ENCODE data around the gene P4HB.

The P4HB gene

DNA sequence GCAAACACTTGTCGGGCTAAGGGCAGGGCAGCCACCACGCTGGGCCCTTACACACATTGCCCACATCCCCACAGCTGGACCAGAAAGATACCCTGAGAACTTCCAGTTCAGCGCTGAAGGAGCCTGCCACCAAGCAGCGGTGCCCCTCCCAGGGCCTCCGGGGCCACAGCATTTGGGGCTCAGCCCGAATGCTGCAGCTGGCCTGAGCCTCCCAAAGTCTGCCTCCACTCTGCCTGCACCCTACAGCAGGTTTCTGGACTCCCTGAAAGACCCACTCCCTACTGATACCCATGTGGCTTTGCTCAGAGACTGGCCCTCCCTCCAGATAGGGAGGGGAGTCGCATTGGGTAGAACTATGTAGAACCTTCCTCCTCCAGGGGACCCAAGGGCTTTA is 28.8 kb downstream of the P4HB start:
- TF ChIP-seq, protein P1, sequence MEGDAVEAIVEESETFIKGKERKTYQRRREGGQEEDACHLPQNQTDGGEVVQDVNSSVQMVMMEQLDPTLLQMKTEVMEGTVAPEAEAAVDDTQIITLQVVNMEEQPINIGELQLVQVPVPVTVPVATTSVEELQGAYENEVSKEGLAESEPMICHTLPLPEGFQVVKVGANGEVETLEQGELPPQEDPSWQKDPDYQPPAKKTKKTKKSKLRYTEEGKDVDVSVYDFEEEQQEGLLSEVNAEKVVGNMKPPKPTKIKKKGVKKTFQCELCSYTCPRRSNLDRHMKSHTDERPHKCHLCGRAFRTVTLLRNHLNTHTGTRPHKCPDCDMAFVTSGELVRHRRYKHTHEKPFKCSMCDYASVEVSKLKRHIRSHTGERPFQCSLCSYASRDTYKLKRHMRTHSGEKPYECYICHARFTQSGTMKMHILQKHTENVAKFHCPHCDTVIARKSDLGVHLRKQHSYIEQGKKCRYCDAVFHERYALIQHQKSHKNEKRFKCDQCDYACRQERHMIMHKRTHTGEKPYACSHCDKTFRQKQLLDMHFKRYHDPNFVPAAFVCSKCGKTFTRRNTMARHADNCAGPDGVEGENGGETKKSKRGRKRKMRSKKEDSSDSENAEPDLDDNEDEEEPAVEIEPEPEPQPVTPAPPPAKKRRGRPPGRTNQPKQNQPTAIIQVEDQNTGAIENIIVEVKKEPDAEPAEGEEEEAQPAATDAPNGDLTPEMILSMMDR (IDR thresholded peaks at IDR 0.05): no peak

DNA sequence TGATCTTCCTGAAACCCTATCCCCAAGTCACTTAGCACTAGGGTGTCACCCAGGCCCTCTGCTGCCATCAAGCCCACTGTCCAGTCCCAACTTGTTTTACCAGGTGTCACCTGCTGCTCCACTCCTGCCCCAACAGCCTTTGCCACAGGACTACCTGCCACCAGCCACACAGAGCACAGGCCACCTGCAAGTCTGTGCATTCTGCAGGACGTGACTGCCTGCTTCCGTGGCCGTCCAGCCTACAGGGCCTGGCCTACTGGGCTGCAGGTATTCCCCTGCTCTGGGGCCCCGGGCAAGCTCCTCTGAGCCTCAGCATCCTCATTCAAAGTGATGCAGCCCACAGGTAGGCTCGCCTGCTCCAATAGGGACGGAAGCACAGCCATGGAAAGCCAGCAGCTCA is 30.5 kb downstream of the P4HB start:
- TF ChIP-seq, protein P1 (IDR thresholded peaks at IDR 0.05): no peak

DNA sequence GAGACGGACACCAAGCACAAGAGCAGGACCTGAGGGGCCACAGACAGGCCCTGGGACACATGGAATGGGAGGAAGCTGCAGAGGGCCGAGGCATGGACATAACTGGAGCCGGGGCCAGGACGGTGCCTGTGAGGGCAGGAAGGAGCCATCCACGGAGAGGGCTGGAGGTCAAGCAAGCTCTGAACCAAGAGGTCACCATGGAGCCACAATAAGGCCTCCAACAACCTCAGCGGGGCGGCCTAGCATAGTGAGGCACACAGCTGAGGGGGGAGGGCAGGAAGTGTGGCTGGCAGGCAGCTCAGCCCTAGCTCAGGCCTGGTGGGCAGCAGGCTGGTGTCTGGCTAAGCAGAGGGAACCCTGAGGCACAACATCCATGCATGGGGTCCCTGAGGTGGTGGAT is 31.7 kb downstream of the P4HB start:
- TF ChIP-seq, protein P1 (IDR thresholded peaks at IDR 0.05): no peak

- TF ChIP-seq, protein P1 (IDR thresholded peaks at IDR 0.05): no peak
These were observed 34.4 kb downstream of the P4HB start for GRCh38 chr17:81825841-81826466.

DNA sequence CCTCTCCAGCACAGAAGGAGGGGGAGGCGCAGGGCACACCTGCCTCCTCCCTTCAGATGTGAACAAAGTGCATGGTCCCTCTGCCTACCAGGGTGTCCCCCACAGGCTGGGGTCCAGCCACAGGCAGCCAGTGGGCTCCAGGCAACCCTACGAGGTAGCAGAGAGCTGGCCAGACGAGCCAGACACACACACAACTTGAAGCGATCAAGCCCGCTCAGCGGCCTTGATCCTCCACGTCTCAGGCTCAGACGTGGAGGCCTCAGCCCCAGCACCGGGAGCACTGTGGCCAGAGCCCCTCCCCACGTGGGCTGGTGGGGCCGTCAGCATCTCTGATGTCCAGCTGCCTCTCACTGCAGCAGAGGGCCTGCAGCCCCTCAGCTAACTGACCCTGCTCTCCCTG is 35.7 kb downstream of the P4HB start:
- TF ChIP-seq, protein P1 (IDR thresholded peaks at IDR 0.05): no peak

GRCh38 chr17:81823820-81824550 is 36.4 kb downstream of the P4HB start:
- TF ChIP-seq, protein P1 (IDR thresholded peaks at IDR 0.05): no peak

DNA sequence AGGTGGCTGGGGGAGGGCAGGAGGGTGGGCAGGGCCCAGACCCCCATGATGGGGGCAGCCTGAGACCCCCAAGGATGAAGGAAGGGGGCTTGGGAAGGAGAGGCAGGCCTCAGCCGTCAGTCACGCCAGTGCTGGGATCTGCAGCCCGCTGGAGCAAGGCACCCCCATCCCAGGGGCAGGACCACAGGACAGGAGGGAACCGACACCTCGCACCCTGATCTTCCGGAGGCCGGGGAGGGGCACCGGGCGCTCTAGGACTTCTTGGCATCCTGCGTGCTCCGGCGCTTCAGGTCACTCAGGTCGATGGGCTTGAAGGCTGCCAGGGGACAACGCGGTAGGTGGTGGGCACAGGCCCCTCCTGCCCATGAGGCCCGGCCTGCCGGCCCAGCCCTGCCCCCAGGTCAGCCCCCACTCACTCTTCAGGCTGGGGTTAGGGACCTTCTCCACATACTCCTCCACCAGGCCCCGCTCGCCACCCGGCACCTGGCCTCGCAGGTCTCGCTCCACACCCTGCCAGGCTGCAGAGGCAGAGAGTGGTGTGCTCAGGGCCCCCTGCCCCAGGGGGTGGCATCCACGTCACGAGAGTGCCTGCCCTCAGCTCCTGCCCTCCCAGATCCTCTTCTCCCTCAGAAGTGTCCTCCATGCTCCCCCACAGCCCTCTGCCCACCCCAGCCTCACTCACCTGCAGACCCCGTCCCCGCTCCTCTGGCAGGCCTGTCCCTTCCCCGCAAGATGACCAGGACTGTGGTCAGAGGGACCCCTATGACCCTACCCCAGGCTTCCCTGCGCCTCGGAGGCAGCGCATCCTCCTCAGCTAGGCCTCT is 37.1 kb downstream of the P4HB start:
- TF ChIP-seq, protein P1 (IDR thresholded peaks at IDR 0.05): no peak

All from LNCAP (cell line).